Measurements from ENCODE around the gene SLCO1A2. TPM values are rescaled to one million over a fixed set of nuclear protein-coding genes. Genes with fewer than 3 reads are reported as not detected.

The SLCO1A2 gene
- total RNA-seq, 1 donor from 2014 or later, result not detected

DNA sequence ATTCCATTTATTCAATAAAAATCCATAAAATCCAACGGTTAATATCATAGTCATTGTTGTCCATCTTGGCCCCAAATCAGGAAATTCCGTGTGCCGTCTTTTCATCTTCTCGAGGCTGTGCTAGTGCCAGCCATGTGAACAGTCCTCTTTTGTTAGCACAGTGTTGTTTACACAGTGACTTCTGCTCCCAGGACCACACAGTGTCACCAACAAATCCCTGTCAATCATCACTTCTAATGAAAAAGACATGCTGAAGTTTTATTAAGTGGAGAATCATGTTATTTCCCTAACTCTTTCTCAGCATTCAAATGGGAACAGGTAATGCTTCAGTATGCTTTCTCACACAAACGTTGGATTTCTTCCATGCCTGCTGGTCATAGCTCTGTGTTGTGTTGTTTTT, 1.9 kb upstream of the SLCO1A2 start:
- DNase-seq (ENCODE audit: extremely low read depth, low read depth, low spot score), result no peak

DNA sequence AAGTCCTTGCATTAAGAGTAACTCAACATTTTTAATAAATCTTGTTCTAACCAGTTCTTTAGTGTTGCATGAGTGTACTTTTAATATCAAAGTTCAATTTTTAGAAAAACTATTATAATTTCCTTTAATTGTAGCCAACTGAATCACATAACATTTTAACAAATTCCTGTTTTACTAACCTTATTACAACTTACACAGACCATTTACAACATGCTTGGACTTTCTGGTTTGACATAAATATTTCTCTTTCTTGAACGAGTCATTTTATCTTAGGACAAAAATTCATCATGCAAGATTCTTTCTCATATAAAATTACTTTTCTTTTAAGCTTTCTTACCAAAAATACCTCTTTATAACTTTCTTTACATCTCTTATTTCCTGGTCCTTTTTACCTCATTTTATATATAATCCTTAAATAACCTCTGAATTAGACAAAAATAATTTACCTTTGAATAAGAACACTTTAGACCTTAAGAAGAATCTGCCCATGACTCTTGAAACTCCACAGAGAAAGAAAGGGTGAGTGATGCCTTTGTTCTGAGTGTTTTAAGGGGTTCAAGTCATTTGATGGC, 3.9 kb downstream of the SLCO1A2 start:
- DNase-seq (ENCODE audit: extremely low read depth, low read depth, low spot score), result peak; percentile 3

- no peak for DNase-seq (ENCODE audit: extremely low read depth, low read depth, low spot score)
Measured at GRCh38 chr12:21328578-21328977, 6.1 kb downstream of the SLCO1A2 start.

DNA sequence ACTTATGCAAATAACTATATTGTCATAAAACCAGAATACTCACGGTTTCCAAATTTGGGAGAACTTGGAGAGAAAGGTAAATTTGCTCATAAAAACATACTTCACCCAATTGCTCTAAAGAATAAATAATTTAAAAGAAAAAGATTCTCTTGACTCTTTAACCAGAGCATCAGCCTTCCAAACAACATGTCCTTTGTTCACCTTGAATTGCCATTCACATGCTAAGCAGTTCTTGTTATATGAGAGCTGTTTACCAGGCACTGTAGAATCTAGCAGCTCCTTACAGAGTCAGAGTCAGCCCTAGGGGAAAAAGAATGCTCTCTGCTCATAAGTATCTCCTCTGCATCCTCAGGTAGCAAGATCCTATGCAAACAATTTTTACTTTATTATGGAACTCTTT, 10.2 kb downstream of the SLCO1A2 start:
- no peak for DNase-seq (ENCODE audit: extremely low read depth, low read depth, low spot score)

DNA sequence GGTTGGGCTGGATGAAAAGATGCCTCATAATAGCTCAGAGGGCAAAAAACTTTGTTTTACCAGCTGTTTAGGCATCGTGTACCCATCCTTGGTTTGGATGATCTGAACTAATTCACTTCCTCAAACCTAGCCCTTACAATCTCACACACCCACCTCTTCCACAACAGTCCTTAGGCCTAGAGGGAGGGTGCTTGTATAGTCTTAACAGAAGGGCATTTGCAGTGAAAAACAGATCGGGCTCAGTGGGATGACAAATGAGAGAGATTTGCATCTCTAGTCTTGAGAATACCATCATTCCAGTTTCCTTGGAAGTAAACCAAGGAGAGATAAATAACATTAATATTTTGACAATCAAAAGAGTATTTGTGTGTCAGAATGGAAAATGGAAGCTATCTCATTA, 11.0 kb downstream of the SLCO1A2 start:
- DNase-seq (ENCODE audit: extremely low read depth, low read depth, low spot score), result no peak

GRCh38 chr12:21308785-21309184, 25.9 kb downstream of the SLCO1A2 start:
- DNase-seq (ENCODE audit: extremely low read depth, low read depth, low spot score), result no peak

GRCh38 chr12:21305661-21306060, 29.1 kb downstream of the SLCO1A2 start:
- no peak for DNase-seq (ENCODE audit: extremely low read depth, low read depth, low spot score)

DNA sequence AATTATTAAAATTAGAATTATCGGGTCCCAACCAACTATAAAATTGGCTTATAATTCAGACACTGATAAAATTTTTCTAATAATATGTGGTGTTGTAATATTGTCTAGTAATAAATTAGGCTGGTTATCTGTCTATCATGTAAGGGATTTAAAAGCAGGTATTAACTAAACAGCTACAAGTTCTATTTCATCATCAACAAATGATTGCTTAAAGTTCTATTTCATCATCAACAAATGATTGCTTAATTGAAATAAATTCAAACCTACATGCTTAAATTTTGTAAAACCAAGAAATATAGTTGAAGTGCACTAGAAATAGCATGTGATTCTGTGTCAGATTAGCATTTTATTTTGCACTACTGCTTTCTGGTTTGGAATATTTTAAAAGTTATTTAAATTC, 34.1 kb downstream of the SLCO1A2 start:
- DNase-seq (ENCODE audit: extremely low read depth, low read depth, low spot score), result no peak

GRCh38 chr12:21296751-21297406, 37.8 kb downstream of the SLCO1A2 start:
- DNase-seq (ENCODE audit: extremely low read depth, low read depth, low spot score), result no peak

DNA sequence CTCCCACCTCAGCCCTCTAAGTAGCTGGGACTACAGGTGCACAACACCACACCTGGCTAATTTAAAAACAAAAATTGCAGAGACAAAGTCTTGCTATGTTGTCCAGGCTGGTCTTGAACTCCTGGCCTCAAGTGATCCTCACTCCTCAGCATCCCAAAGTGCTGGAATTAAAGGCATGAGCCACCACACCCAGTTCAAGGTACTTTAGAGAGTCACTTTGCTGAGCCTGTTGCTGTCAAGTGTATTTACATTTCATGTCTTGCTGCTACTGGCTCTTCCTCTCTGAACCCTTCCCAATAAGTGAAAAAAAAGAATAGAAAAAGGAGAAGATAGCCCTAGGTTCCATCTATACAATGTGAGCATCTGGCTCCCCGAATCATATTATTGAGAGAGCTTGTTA, 38.4 kb downstream of the SLCO1A2 start:
- DNase-seq (ENCODE audit: extremely low read depth, low read depth, low spot score), result no peak

- DNase-seq (ENCODE audit: extremely low read depth, low read depth, low spot score), result no peak
Measured at GRCh38 chr12:21294176-21294575, 40.5 kb downstream of the SLCO1A2 start.

- DNase-seq (ENCODE audit: extremely low read depth, low read depth, low spot score), result no peak
Measured at GRCh38 chr12:21292111-21292510, 42.6 kb downstream of the SLCO1A2 start.

DNA sequence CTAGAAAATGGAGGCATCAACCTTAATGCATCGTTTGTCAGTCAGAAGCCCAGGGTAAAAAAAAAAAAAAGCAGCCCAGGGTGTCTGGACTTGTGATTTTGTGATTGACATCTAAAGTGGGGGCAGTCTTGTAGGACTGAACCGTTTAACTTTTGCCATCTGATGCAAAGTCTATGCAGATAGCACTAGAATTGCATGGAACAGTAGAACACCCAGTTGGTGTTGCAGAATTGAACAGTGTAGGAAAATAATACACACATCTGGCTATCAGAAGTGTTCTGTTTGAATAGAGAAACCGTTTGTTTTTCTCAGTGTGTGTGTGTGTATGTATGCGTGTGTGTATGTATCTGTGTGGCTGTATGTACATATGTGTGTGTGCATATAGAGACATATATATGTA, 45.0 kb downstream of the SLCO1A2 start:
- DNase-seq (ENCODE audit: extremely low read depth, low read depth, low spot score), result no peak

- DNase-seq (ENCODE audit: extremely low read depth, low read depth, low spot score), result no peak
Measured at GRCh38 chr12:21276826-21277225, 57.9 kb downstream of the SLCO1A2 start.

DNA sequence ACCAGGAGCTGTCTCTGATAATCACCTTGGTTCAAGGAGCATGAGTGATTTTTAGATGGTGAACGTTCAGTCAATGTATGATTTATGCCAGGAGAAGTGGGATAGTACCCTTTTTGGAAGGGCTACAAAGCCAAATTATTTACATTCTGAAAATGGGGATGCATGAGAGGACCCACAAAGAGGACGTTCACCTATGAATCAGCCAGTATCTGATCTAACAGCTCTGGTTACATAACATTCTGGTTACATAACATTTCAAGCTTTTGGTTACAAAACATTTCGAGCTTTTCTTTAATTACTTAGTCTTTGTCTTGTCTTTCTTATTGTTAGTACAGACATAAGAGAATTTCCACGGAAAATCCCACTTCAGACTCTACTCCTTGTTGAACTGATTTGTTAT, 68.8 kb downstream of the SLCO1A2 start:
- DNase-seq (ENCODE audit: extremely low read depth, low read depth, low spot score), result no peak

DNA sequence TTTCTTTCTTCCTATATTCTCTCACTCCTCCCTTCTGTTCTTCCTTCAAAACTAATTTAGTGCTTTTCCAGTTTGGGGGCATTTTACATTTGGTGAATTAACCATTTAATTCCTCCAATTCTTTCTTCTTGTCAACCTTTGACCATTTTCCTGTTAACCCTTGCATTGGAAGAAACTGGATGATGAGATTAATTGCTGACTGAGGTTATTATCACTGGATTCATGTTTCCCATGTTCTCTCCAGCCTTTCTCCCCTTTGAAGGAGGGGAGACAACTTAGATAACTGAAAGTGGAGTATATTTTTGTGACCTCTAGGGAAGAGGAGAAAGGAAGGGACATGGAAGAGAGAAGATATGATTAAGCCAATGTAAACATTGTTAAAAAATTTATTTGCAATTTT, 70.5 kb downstream of the SLCO1A2 start:
- DNase-seq (ENCODE audit: extremely low read depth, low read depth, low spot score), result no peak

DNA sequence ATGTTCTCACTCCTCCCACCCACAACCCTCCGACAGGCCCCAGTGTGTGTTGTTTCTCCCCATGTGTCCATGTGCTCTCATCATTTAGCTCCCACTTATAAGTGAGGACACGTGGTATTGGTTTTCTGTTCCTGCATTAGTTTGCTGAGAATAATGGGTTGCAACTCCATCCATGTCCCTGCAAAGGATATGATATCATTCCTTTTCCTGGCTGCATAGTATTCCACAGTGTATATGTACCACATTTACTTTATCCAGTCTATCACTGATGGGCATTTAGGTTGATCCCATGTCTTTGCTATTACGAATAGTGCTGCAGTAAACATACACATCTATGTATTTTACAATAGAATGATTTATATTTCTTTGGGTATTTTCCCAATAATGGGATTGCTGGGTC, 77.5 kb downstream of the SLCO1A2 start:
- DNase-seq (ENCODE audit: extremely low read depth, low read depth, low spot score), result no peak

GRCh38 chr12:21252070-21252469, 82.6 kb downstream of the SLCO1A2 start:
- DNase-seq (ENCODE audit: extremely low read depth, low read depth, low spot score), result no peak

GRCh38 chr12:21248679-21249078, 86.0 kb downstream of the SLCO1A2 start:
- DNase-seq (ENCODE audit: extremely low read depth, low read depth, low spot score), result peak; percentile 10

DNA sequence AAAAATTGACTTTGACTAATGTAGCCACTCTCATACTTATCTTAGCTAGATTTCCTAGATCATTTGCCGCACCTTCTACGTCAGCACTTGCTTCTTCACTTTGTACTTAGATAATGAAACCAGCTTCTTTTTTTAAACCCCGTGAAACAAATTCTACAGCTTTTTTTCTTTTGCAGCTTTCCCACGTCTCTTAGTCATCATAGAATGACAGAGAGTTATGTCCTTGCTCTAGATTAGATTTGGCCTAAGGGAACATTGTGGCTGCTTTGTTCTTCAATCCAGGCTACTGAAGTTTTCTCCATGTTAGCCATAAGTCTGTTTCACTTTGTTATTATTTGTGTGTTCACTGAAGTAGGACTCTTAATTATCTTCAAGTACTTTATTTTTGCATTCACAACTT, 94.9 kb downstream of the SLCO1A2 start:
- no peak for DNase-seq (ENCODE audit: extremely low read depth, low read depth, low spot score)

- DNase-seq (ENCODE audit: extremely low read depth, low read depth, low spot score), result no peak
Measured at GRCh38 chr12:21234395-21234794, 100.3 kb downstream of the SLCO1A2 start.

GRCh38 chr12:21223930-21224329, 110.8 kb downstream of the SLCO1A2 start:
- no peak for DNase-seq (ENCODE audit: extremely low read depth, low read depth, low spot score)

- no peak for DNase-seq (ENCODE audit: extremely low read depth, low read depth, low spot score)
Measured at GRCh38 chr12:21221778-21222177, 112.9 kb downstream of the SLCO1A2 start.

Data from glomerular endothelial cell (primary cell).